PC-3 (cell line): ENCODE data around the gene TGIF2. TPM values are rescaled to one million over a fixed set of nuclear protein-coding genes. Genes with fewer than 3 reads are reported as not detected.

Experiments used
- ATAC-seq: fragments of 200-7000 bp; cut with Tn5 transposase; 2 replicates; pipeline ENCODE4 v1.9.1; 2020; ENCODE audit warnings: mild to moderate bottlenecking, moderate library complexity
- BruUV-seq: library from RNA; stranded (reverse); fragments of 400-500 nt; replicated peaks from 2 replicates; lab custom pipeline; 2021; lab: Mats Ljungman, UMichigan
- CTCF ChIA-PET: fragments of 300-600 bp; sonication (Branson Sonifier 250); formaldehyde crosslinking; loops from one replicate; lab custom pipeline; 2022; ENCODE audit warnings: antibody characterized with exemption; lab: Charles Lee
- POLR2A ChIA-PET: fragments of 300-600 bp; sonication (Branson Sonifier 250); formaldehyde crosslinking; loops from one replicate; lab custom pipeline; 2022; ENCODE audit warnings: antibody characterized with exemption; ENCODE audit not compliant: unreplicated experiment; lab: Charles Lee
- DNase-seq: peaks from one replicate; pipeline ENCODE4 v3.0.0-alpha.2; 2015
- H2AFZ ChIP-seq: fragments of 300-600 bp; sonication (generic); 2 replicates; pipeline ENCODE4 v1.6.0; 2016; ENCODE audit warnings: antibody characterized with exemption, low read length
- H3F3A ChIP-seq: fragments of 300-600 bp; sonication (generic); one replicate; pipeline ENCODE4 v1.6.0; 2017; ENCODE audit warnings: antibody characterized with exemption, low read length, control low read depth, mild to moderate bottlenecking; ENCODE audit not compliant: unreplicated experiment
- H3K27ac ChIP-seq: fragments of 300-600 bp; sonication (generic); 2 replicates; pipeline ENCODE4 v1.5.1; 2016; ENCODE audit warnings: mild to moderate bottlenecking, low read length
- H3K27me3 ChIP-seq: fragments of 300-600 bp; sonication (generic); 2 replicates; pipeline ENCODE4 v1.6.1; 2016; ENCODE audit warnings: low read length, mixed read lengths
- H3K36me3 ChIP-seq: fragments of 300-600 bp; sonication (generic); 2 replicates; pipeline ENCODE4 v1.6.1; 2016; ENCODE audit warnings: low read depth, mixed run types, low read length, mixed read lengths
- H3K4me1 ChIP-seq: fragments of 300-600 bp; sonication (generic); 2 replicates; pipeline ENCODE4 v1.5.1; 2016; ENCODE audit warnings: low read length; ENCODE audit not compliant: insufficient read depth
- H3K4me2 ChIP-seq: fragments of 300-600 bp; sonication (generic); 2 replicates; pipeline ENCODE4 v1.6.0; 2016; ENCODE audit warnings: low read length
- H3K4me3 ChIP-seq: fragments of 300-600 bp; sonication (generic); 2 replicates; pipeline ENCODE4 v1.5.1; 2016; ENCODE audit warnings: mild to moderate bottlenecking, low read length, mixed read lengths
- H3K79me2 ChIP-seq: fragments of 300-600 bp; sonication (generic); 2 replicates; pipeline ENCODE4 v1.6.1; 2017; ENCODE audit warnings: low read length, mixed read lengths
- H3K9ac ChIP-seq: fragments of 300-600 bp; sonication (generic); 2 replicates; pipeline ENCODE4 v1.6.0; 2016; ENCODE audit warnings: mild to moderate bottlenecking, low read length
- H3K9me2 ChIP-seq: fragments of 300-600 bp; sonication (generic); replicated peaks from 2 replicates; pipeline ENCODE4 v1.6.1; 2016; ENCODE audit warnings: mixed run types, low read length, mixed read lengths
- H3K9me3 ChIP-seq: fragments of 300-600 bp; sonication (generic); 2 replicates; pipeline ENCODE4 v1.6.1; 2016; ENCODE audit warnings: low read length, mixed read lengths
- H4K20me1 ChIP-seq: fragments of 300-600 bp; sonication (generic); 2 replicates; pipeline ENCODE4 v1.6.1; 2016; ENCODE audit warnings: low read length, mixed read lengths
- EZH2 ChIP-seq: fragments of 300-600 bp; sonication (generic); IDR thresholded peaks from one replicate; pipeline ENCODE4 v1.6.1; 2017; ENCODE audit warnings: antibody characterized with exemption, mild to moderate bottlenecking, low read length; ENCODE audit not compliant: unreplicated experiment
- EZH2phosphoT487 ChIP-seq: fragments of 300-600 bp; sonication (generic); IDR thresholded peaks from 2 replicates; pipeline ENCODE4 v1.6.1; 2018; ENCODE audit warnings: mild to moderate bottlenecking, antibody characterized with exemption, low read length, borderline replicate concordance
- intact Hi-C: fragments of 100-400 bp; cut with micrococcal nuclease; formaldehyde crosslinking; loops from 2 replicates; pipeline ENCODE4 v1.9.0; 2023
- total RNA-seq: library from RNA; depleted of rRNA; stranded (reverse); fragments of >200 nt; gene quantifications from 2 replicates; pipeline ENCODE4 v1.2.3, GENCODE V29; 2014
- TF ChIP-seq, protein P1 (sequence below): fragments of 300-600 bp; sonication (generic); conservative IDR thresholded peaks from 2 replicates; pipeline ENCODE4 v1.5.1; 2017; ENCODE audit warnings: antibody characterized with exemption, low read depth, mild to moderate bottlenecking, low read length

The TGIF2 gene
- total RNA-seq, 1 experiment from 2014 or later, result 15.2 TPM

DNA sequence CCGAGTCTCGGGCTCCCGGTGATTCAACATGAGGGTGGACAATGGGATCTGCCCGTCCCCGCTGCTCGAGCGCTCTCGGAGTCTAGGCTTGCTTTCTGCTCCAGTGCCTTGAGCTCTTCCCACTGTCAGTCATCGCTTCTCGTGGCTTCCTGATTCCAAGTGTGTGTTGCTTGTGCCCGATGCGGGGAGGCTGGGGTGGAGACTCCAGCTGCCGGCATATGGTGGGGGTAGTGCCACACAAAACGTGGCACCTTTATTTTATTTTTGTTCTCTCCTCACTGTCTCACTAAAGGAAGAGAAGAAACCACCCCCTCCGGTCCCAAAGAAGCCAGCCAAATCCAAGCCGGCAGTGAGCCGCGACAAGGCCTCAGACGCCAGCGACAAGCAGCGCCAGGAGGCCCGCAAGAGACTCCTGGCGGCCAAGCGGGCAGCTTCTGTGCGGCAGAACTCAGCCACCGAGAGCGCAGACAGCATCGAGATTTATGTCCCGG, 46.8 kb upstream of the TGIF2 start:
- no peaks in the 10 kb centered on the region for H3K79me2 ChIP-seq
- H3K4me1 ChIP-seq, result no peaks in the 10 kb centered on the region
- no peak overlapping the region for H2AFZ ChIP-seq
- no peak overlapping the region for H3K4me3 ChIP-seq
- TF ChIP-seq EZH2phosphoT487 (no peak), EZH2 (no peak)
- TF ChIP-seq, protein P1, sequence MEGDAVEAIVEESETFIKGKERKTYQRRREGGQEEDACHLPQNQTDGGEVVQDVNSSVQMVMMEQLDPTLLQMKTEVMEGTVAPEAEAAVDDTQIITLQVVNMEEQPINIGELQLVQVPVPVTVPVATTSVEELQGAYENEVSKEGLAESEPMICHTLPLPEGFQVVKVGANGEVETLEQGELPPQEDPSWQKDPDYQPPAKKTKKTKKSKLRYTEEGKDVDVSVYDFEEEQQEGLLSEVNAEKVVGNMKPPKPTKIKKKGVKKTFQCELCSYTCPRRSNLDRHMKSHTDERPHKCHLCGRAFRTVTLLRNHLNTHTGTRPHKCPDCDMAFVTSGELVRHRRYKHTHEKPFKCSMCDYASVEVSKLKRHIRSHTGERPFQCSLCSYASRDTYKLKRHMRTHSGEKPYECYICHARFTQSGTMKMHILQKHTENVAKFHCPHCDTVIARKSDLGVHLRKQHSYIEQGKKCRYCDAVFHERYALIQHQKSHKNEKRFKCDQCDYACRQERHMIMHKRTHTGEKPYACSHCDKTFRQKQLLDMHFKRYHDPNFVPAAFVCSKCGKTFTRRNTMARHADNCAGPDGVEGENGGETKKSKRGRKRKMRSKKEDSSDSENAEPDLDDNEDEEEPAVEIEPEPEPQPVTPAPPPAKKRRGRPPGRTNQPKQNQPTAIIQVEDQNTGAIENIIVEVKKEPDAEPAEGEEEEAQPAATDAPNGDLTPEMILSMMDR, result no peak
- no TSS peak for BruUV-seq
- no peaks in the 10 kb centered on the region for H3F3A ChIP-seq
- peaks cover 32% of the 10 kb centered on the region; the same call in 1 of the 2 replicates for H3K36me3 ChIP-seq
- no peak for ATAC-seq
- DNase-seq, result no peak
- H3K9me2 ChIP-seq, result no peaks in the 10 kb centered on the region
- no peaks in the 10 kb centered on the region for H4K20me1 ChIP-seq
- H3K9ac ChIP-seq, result no peak overlapping the region
- CTCF ChIA-PET, result no interaction called here
- no peaks in the 10 kb centered on the region for H3K27me3 ChIP-seq
- POLR2A ChIA-PET, result no interaction called here
- H3K9me3 ChIP-seq, result no peaks in the 10 kb centered on the region
- no peak overlapping the region for H3K4me2 ChIP-seq
- H3K27ac ChIP-seq, result no peak overlapping the region
- intact Hi-C loops, result no loop called here

DNA sequence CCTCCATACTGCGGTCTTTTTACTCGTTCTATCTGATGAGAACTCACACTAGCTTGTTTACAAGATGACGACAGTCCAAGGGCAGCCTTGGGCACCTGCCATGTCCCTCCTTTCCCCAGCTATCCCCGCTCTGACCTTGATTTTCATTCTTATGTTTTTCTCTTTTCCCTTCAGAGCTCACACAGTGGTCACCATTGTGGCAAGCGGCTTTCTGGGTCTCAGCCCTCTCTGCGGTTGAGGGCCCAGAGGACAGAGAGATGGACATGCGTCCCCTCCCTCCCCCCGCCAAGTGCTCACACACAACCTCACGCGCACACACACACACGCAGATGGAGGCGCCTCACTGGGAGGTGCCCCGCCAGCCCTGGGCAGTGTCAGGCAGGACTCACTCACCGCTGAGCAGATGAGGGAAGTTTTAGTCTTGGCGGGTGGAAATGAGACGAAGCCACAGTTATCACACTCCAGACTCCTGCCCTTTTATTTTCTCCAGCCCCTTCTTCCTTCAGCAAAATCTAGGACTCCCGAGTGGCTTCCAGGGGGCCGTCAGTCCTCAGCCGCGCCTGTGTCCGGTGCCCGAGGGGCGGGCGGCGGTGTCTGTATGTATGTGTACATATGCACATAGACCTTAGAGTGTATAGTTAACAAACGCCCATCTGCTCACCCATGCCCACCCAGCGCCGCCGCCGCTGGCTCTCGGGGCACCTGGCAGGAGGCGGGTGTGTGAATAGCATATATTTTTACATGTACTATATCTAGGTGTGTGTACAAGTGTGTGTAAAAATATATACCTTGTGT, 45.9 kb upstream of the TGIF2 start:
- Histone ChIP-seq H3K4me1 (no peaks in the 10 kb centered on the region), H3K27me3 (no peaks in the 10 kb centered on the region), H3K9me3 (no peaks in the 10 kb centered on the region), H3K9me2 (no peaks in the 10 kb centered on the region), H4K20me1 (no peaks in the 10 kb centered on the region), H3K9ac (no peak overlapping the region), H3K4me3 (no peak overlapping the region), H3K4me2 (no peak overlapping the region), H3K36me3 (peaks cover 32% of the 10 kb centered on the region; the same call in 1 of the 2 replicates), H3F3A (no peaks in the 10 kb centered on the region), H2AFZ (no peak overlapping the region), H3K27ac (no peak overlapping the region), H3K79me2 (no peaks in the 10 kb centered on the region)
- intact Hi-C loops, result no loop called here
- no peak for DNase-seq
- TF ChIP-seq, protein P1, result no peak
- TF ChIP-seq EZH2phosphoT487, result no peak
- no peak for TF ChIP-seq EZH2
- POLR2A ChIA-PET, result no interaction called here
- no peak for ATAC-seq
- CTCF ChIA-PET, result no interaction called here
- BruUV-seq, result no TSS peak
